HCT116 (cell line): ENCODE measurements around the gene LIPI.
"Not testable (repeated sequence)": the region's sequence is repeated elsewhere in the genome, so short reads cannot be mapped to it uniquely, and the experiment has no call there.

Source experiments
- POLR2A ChIP-seq: IDR thresholded peaks from 2 replicates; pipeline ENCODE4 v1.7.0; 2011; ENCODE audit warnings: borderline replicate concordance; ENCODE audit not compliant: insufficient read depth, insufficient read length; ENCODE audit errors: extremely low read depth
- TF ChIP-seq, protein P1 (sequence below), 3 experiments: fragments of 200-600 bp in 1 of 3; sonication (generic) in 1 of 3; IDR thresholded peaks in 2 of 3; conservative IDR thresholded peaks in 1 of 3; 2 replicates each; pipeline ENCODE4 v1.5.1; 2012 to 2017; ENCODE audit warnings: low read depth in 2 of 3, low read length in 2 of 3, antibody characterized with exemption in 1 of 3, borderline replicate concordance in 1 of 3, control low read depth in 1 of 3, mild to moderate bottlenecking in 1 of 3, mixed read lengths in 1 of 3, mixed run types in 1 of 3, moderate library complexity in 1 of 3; ENCODE audit not compliant: insufficient read depth in 1 of 3

DNA sequence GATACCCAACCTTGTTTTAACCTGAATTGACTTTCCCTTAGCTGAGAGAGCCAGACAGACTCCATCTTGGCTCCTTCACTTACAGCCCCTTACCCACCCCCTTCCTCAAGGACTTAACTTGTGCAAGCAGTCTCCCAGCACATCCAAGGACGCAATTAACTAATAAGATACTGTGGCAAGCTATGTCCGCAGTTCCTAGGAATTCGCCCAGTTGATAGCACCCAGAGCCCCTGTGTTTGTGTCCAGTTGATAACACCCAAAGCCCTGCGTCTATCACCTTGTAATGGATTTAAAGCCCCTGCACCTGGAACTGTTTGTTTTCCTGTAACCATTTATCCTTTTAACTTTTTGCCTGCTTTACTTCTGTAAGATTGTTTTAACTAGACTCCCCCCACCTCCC lies 106.2 kb downstream of the LIPI start:
- TF ChIP-seq, protein P1, sequence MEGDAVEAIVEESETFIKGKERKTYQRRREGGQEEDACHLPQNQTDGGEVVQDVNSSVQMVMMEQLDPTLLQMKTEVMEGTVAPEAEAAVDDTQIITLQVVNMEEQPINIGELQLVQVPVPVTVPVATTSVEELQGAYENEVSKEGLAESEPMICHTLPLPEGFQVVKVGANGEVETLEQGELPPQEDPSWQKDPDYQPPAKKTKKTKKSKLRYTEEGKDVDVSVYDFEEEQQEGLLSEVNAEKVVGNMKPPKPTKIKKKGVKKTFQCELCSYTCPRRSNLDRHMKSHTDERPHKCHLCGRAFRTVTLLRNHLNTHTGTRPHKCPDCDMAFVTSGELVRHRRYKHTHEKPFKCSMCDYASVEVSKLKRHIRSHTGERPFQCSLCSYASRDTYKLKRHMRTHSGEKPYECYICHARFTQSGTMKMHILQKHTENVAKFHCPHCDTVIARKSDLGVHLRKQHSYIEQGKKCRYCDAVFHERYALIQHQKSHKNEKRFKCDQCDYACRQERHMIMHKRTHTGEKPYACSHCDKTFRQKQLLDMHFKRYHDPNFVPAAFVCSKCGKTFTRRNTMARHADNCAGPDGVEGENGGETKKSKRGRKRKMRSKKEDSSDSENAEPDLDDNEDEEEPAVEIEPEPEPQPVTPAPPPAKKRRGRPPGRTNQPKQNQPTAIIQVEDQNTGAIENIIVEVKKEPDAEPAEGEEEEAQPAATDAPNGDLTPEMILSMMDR (IDR thresholded peaks at IDR 0.05 in 2 of 3, conservative IDR thresholded peaks at IDR 0.05 in 1 of 3; ENCODE audit: borderline replicate concordance in 1 of 3, insufficient read depth in 1 of 3, low read depth in 2 of 3, low read length in 2 of 3): not testable (repeated sequence)
- TF ChIP-seq POLR2A: not testable (repeated sequence)
